ELF-1 (cell line): ENCODE measurements around the gene INAVA.
"Not testable (repeated sequence)": the region's sequence is repeated elsewhere in the genome, so short reads cannot be mapped to it uniquely, and the experiment has no call there.

ENCODE experiments used
- DNase-seq: peaks from one replicate; pipeline ENCODE4 v3.0.0-alpha.2; 2016; ENCODE audit warnings: low read depth, low spot score

Gene INAVA

GRCh38 chr1:200899015-200899386 is 4.3 kb downstream of the INAVA start:
- DNase-seq = no peak

- no peak for DNase-seq
Observed at GRCh38 chr1:200899451-200899915, 4.8 kb downstream of the INAVA start.

GRCh38 chr1:200899954-200900867 is 5.5 kb downstream of the INAVA start:
- no peak for DNase-seq

- DNase-seq = no peak
Observed at GRCh38 chr1:200900877-200901276, 6.2 kb downstream of the INAVA start.

- no peak for DNase-seq
Observed at GRCh38 chr1:200901350-200901749, 6.7 kb downstream of the INAVA start.

GRCh38 chr1:200901796-200902444 is 7.2 kb downstream of the INAVA start:
- no peak for DNase-seq

- DNase-seq = no peak
Observed at GRCh38 chr1:200903793-200904192, 9.1 kb downstream of the INAVA start.

- DNase-seq = no peak
Observed at GRCh38 chr1:200904772-200905171, 10.1 kb downstream of the INAVA start.

- no peak for DNase-seq
Observed at GRCh38 chr1:200905411-200906052, 10.8 kb downstream of the INAVA start.

GRCh38 chr1:200906491-200906890 is 11.8 kb downstream of the INAVA start:
- DNase-seq = no peak

GRCh38 chr1:200907611-200908097 is 13.0 kb downstream of the INAVA start:
- no peak for DNase-seq

GRCh38 chr1:200908191-200908868 is 13.6 kb downstream of the INAVA start:
- DNase-seq = no peak

- no peak for DNase-seq
Observed at GRCh38 chr1:200909071-200909470, 14.4 kb downstream of the INAVA start.

GRCh38 chr1:200909757-200910239 is 15.1 kb downstream of the INAVA start:
- no peak for DNase-seq

- DNase-seq = no peak
Observed at GRCh38 chr1:200911361-200911760, 16.7 kb downstream of the INAVA start.

- DNase-seq = not testable (repeated sequence)
Observed at GRCh38 chr1:200911936-200912335, 17.2 kb downstream of the INAVA start.

GRCh38 chr1:200912737-200913407 is 18.2 kb downstream of the INAVA start:
- DNase-seq = no peak

- no peak for DNase-seq
Observed at GRCh38 chr1:200916152-200916551, 21.5 kb downstream of the INAVA start.

GRCh38 chr1:200916681-200917080 is 22.0 kb downstream of the INAVA start:
- no peak for DNase-seq

- DNase-seq = peak; percentile 26
Observed at GRCh38 chr1:200917291-200917817, 22.7 kb downstream of the INAVA start.

- DNase-seq = no peak
Observed at GRCh38 chr1:200918006-200918405, 23.3 kb downstream of the INAVA start.
